Bronchial epithelial cell (primary cell): Measurements from ENCODE around the gene PHACTR1. TPM values are rescaled to one million over a fixed set of nuclear protein-coding genes. Genes with fewer than 3 reads are reported as not detected.

Experiments used
- DNase-seq: peaks from one replicate; pipeline ENCODE4 v3.0.0-alpha.2; 2010; ENCODE audit warnings: low read depth
- FAIRE-seq: peaks from 2 replicates; lab custom pipeline; 2011; peaks lifted over from hg19 to GRCh38; lab: Jason Lieb, UNC
- H3K27me3 ChIP-seq: 2 replicates; pipeline ENCODE4 v1.5.1; 2011; ENCODE audit warnings: low read length; ENCODE audit not compliant: control insufficient read depth, insufficient read depth
- H3K36me3 ChIP-seq: 2 replicates; pipeline ENCODE4 v1.5.1; 2011; ENCODE audit warnings: low read length; ENCODE audit not compliant: control insufficient read depth, insufficient read depth
- H3K4me3 ChIP-seq: 2 replicates; pipeline ENCODE4 v1.5.1; 2011; ENCODE audit warnings: mild to moderate bottlenecking, low read depth, low read length, control low read depth
- total RNA-seq: library from RNA; depleted of rRNA; stranded (reverse); fragments of >200 nt; gene quantifications from 2 replicates; pipeline ENCODE4 v1.2.1, GENCODE V29; 2014
- TF ChIP-seq, protein P1 (sequence below): IDR thresholded peaks from 2 replicates; pipeline ENCODE4 v1.5.1; 2011; ENCODE audit warnings: mild to moderate bottlenecking, moderate library complexity, low read length, control low read depth, inconsistent platforms; ENCODE audit not compliant: insufficient read depth, severe bottlenecking

The PHACTR1 gene
- total RNA-seq, 1 donor from 2014 or later = under 0.01 TPM

DNA sequence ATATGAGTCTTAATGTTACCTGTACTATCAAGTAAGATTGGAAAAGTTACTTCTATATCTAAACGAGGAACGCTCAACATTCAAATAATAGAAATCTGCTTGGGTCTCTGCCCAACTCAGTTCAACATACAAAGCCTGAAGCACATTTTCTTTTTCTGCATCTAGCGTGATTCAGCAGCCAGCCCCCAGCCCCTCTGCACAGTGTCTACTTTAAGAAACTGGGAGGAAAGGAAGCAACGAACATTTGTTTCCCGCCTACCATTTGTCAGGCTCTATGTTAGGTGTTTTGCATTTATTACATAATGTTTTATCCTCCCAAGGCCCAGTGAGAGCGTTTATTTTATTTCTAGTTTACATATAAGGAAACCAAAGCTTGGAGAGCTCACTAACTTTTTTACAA is 17.3 kb downstream of the PHACTR1 start:
- H3K27me3 ChIP-seq = no peaks in the 10 kb centered on the region

DNA sequence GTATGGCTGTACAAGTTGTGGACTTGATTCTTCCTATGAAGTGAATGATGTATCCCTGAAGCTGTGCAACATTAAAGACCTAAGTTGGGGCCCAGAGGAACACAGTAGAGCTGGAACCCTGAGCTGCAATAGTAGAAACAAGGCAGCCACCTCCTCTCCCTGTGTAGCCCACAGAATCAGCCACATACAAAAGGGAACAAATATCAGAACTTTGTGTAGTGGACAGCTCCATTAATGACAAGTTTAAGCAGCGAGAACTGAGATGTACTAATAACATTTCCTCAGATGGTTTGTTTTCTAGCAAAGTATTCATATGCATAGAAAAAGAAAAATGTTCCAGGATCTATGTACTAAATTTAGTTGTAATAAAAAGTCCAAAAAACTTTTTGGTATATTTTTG is 19.2 kb downstream of the PHACTR1 start:
- DNase-seq = no peak
- H3K36me3 ChIP-seq = no peaks in the 10 kb centered on the region
- TF ChIP-seq, protein P1, sequence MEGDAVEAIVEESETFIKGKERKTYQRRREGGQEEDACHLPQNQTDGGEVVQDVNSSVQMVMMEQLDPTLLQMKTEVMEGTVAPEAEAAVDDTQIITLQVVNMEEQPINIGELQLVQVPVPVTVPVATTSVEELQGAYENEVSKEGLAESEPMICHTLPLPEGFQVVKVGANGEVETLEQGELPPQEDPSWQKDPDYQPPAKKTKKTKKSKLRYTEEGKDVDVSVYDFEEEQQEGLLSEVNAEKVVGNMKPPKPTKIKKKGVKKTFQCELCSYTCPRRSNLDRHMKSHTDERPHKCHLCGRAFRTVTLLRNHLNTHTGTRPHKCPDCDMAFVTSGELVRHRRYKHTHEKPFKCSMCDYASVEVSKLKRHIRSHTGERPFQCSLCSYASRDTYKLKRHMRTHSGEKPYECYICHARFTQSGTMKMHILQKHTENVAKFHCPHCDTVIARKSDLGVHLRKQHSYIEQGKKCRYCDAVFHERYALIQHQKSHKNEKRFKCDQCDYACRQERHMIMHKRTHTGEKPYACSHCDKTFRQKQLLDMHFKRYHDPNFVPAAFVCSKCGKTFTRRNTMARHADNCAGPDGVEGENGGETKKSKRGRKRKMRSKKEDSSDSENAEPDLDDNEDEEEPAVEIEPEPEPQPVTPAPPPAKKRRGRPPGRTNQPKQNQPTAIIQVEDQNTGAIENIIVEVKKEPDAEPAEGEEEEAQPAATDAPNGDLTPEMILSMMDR = no peak
- FAIRE-seq = no peak
- no peaks in the 10 kb centered on the region for H3K27me3 ChIP-seq
- no peak overlapping the region for H3K4me3 ChIP-seq

More for the DNA sequence above, 17.3 kb downstream of the PHACTR1 start:
- FAIRE-seq (no peak), DNase-seq (no peak)
- Histone ChIP-seq H3K36me3 (no peaks in the 10 kb centered on the region), H3K4me3 (no peak overlapping the region)
- TF ChIP-seq, protein P1 = no peak

DNA sequence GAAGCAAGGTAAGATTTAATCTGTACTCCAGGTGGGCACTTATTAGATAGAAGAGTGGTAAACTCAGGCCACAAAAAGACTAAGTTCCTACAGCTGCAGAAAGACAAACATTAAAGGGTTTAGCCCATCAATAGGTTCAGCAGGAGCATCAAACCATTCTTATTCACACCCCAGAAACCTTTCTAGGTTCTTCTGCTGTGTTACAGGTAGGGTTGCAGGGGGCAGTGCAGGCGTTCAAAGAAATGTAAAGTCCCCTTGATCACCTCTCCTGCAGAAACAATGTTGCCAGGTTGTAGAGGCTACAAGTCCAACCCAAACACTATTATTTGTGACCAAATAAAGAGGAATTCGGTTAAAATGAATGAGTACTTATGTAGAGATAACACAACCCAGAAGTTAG is 31.8 kb downstream of the PHACTR1 start:
- H3K27me3 ChIP-seq = peaks cover 17% of the 10 kb centered on the region
- DNase-seq (no peak), FAIRE-seq (no peak)

DNA sequence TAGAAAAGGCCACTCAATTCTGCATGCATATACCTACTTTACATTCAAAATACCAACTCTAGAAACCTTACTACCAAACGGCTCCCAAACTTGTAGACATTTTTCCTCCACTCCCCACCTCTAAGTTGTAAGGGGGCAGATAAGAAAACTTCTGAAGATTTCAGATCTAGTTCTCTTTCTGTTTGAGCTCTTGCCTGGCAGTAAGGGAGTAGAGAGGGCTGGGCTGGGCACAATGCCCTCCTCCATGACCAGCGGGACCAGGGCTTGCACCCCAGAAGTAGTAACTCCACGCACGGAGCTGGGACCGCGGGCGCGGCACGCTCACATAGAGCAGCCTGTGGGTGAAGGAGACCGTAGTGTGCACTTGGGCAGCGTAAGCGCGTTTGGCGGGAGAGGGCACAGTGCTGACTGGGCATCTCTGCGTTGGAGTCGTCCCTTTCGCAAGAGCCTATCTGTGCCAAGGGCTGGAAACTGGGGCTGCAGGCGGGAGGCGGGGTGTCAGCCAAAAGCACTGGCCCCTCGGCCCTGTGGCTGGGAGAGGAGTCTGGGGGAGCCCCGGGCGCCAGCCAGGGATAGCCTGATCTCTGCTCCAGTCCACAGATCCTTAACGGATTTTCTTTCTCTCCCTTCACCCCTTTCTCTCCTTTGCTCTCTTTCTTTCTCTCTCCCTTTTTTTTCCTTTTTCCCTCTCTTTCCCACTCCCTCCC is 32.4 kb downstream of the PHACTR1 start:
- TF ChIP-seq, protein P1 = no peak
- DNase-seq (no peak), FAIRE-seq (no peak)
- Histone ChIP-seq H3K4me3 (no peak overlapping the region), H3K36me3 (no peaks in the 10 kb centered on the region), H3K27me3 (peaks cover 17% of the 10 kb centered on the region)

More for the DNA sequence above, 31.8 kb downstream of the PHACTR1 start:
- TF ChIP-seq, protein P1 = no peak
- no peaks in the 10 kb centered on the region for H3K36me3 ChIP-seq
- H3K4me3 ChIP-seq = no peak overlapping the region

DNA sequence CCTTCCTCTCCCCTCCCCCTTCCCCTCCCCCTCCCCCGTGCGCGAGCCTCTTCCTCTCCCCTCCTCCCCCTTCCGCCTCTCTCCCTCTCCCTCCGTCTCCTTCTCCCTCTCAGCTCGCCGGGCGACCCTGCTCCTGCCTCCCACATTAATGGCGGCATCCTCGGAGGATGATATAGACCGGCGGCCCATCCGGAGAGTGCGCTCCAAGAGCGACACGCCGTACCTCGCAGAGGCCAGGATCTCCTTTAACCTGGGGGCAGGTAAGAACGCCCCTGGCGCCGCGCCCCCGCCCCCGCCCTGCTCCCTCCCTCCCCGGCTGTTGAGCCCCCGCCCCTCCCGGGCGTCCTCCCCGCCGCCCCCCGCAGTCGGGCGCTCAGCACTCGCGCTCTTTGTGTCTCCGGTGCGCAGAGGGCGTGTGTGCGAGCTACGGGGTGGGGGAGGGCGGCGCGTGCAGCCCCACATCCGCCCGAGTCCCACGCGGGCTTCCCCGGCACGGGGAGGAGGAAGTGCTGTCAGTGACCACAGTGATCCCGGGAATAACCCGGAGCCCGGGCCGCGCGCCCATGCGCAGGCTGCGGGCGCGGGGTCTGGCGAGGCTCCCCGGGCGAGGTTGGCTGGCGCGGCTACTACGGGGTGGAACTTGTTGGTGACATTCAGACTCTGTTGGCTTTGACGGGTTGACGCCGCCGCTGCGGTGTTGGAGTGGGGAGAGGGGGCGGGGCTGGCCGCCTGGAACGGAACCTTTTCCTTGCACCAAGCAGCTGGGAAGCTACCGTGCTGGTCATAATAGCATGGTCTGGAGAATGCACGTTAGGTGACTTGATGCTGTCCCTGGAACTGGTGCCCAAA is 33.2 kb downstream of the PHACTR1 start:
- FAIRE-seq = no peak
- TF ChIP-seq, protein P1 = no peak
- Histone ChIP-seq H3K4me3 (no peak overlapping the region), H3K27me3 (peaks cover 17% of the 10 kb centered on the region), H3K36me3 (no peaks in the 10 kb centered on the region)
- no peak for DNase-seq
